ENCODE results near the gene REEP5.
"Not testable (repeated sequence)": the region's sequence is repeated elsewhere in the genome, so short reads cannot be mapped to it uniquely, and the experiment has no call there.

Gene REEP5

DNA sequence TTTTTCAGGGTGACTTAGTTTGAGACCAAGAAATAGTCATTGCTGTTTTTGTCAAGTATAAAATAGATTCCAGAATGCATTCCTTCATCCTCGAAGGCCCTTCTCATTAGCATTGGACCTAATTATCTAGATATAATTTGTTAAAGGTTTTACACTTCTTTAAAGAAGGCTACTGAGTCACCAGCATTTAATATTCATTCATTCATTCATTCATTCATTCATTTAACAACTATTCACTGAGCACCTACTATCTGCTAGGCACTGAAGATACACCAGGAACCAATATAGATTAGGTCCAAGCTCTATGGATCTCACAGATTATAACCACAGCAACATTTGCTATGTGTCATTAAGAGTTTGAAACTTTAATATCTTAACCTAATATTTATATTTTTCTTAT, 11.1 kb upstream of the REEP5 start:
- no peak for DNase-seq (ENCODE audit: low read depth in 3 of 3)

DNA sequence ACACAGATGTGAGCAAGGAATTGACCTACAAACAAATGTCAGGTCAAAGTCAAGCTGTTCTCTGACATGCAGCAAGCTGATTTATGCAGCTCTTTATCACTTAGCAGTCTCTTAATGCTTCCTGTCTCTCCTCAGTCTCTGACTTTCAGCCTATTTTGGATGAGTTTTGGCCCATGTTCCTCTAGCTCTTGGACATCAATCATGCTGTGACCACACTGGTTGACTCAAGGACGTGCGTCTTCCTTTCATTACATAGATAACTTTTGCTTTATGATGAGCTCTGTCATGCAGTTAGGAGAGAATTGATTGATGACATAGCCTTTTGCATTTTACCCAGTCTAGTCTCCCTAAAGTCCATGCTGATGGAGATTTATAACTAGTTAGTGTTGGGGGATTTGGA, 9.4 kb upstream of the REEP5 start:
- DNase-seq (ENCODE audit: low read depth in 3 of 3): no peak

- no peak for DNase-seq (ENCODE audit: low read depth in 3 of 3)
Measured at GRCh38 chr5:112930082-112930344, 8.0 kb upstream of the REEP5 start.

- DNase-seq (ENCODE audit: low read depth in 3 of 3): no peak
Measured at GRCh38 chr5:112929336-112930081, 7.5 kb upstream of the REEP5 start.

- no peak for DNase-seq (ENCODE audit: low read depth in 3 of 3)
Measured at GRCh38 chr5:112923988-112924387, 2.0 kb upstream of the REEP5 start.

- DNase-seq (ENCODE audit: low read depth in 3 of 3): no peak
Measured at GRCh38 chr5:112923148-112923917, 1.3 kb upstream of the REEP5 start.

DNA sequence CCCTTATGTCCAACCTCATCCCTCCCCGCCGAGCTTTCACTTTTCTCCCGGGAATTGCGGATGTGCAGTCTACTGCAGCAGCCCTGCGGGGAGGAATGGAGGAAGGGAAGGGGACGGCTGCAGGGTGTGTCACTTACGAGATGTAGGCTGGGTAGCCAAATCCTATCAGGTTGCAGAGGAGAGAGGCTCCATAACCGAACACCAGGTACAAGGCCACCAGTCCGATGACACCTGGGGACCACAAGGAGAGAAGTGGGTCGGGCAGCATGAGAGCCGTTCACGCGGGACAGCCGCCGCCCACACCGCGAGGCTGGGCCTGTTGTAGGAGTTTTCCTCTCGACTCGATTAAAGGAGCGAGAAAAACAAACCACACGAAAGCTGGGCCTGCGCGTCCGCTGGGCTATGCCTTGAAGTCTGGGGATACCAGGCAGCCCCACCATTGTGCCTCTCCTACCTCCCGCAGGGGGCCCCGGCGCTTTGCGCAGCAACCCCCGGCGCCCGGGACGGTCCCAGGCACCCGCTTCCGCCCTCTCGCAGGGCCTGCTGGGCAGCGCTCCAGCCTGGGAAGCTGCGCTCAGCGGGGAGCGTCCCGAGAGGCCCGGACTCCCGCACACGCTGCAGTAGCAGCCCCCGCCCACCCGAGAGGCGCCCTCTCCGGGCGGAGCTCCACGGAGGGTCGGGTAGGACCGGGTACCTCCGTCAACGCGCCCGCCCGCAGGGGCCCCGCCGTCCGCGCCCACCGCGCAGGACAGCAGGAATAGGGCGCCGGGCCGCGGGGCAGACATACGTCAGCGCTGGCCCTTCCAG, 798 bp downstream of the REEP5 start:
- DNase-seq (ENCODE audit: low read depth in 3 of 3): peak; percentile 19 to 57 (median 31)

GRCh38 chr5:112919972-112920371, 2.1 kb downstream of the REEP5 start:
- DNase-seq (ENCODE audit: low read depth in 3 of 3): no peak

DNA sequence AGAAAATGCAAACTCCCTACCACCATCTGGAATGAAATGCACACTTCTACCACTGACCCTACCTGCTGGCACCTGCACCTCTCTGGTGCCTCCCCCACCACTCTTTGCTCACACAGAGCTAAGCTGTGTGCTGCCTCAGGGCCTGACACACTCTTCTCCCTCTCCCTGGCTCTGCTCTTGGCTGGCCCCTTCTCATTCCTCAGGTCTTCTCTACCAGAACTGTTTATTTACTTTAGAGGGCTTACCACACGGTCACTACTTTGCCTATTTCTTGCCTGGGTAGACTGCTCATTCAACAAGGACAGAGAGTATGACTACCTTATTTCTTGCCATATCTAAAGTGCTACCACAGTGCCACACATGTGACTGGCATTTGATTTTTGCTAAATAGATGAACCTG, 3.3 kb downstream of the REEP5 start:
- DNase-seq (ENCODE audit: low read depth in 3 of 3): no peak

DNA sequence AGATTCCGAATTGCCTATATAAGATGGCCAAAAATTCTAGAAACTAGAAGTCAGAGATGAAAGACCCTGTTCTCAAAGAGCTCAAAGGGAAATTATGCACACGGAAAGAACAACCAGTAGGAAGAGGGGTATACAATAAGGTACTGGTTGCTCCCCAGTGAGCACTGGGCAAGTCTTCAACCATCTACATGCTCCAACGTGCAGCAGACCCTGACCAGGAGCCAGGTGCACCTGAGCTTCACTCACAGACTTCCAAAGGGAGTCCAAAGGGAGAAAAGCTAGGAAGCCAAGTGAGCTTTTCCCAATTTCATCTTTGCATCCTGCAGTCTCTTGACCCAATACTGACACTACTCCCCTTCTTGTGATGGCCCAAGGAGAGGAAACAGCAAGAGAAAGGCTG, 3.9 kb downstream of the REEP5 start:
- no peak for DNase-seq (ENCODE audit: low read depth in 3 of 3)

DNA sequence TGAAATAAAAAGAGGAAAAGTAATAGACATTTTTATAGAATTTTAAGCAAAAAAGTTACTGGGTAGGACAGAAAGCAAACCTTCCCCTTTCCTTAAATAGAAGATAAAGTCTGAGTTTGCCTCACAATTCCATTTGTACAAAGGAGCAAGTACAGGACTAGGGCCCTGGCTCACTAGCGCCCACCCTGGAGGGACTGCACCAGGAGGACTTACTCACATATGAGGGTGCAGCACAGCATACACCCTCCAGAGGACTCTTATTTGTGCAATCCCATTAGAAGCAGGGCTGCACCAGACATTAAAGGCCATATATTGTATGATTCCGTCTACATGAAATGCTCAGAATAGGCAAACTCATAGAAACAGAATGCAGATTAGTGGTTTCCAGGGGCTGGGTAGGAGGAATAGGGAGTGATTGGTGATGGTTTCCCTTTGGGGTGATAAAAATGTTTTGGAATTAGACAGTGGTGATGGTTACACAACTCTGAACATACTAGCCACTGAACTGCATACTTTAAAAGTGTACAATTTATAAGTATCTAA, 4.5 kb downstream of the REEP5 start:
- DNase-seq (ENCODE audit: low read depth in 3 of 3): no peak

DNA sequence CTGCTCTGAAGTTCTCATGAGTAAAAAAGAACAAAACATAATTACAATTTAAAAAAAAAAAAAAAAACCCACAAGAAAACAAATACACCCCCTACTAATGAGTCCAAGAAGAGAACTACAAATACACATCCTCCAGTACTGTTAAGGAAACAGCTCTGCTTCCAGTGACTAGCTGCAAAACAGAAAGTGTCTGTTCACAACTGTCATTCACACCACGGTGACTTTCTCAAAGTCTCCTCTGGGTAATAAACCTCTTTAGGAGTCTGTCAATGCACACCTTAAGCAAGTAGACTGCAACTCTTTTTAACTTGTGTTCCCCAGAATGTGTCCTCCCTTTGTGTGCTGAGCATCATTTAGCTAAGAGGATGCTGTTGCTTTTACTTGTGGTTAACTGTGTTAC, 6.2 kb downstream of the REEP5 start:
- no peak for DNase-seq (ENCODE audit: low read depth in 3 of 3)

- no peak for DNase-seq (ENCODE audit: low read depth in 3 of 3)
Measured at GRCh38 chr5:112914584-112914983, 7.4 kb downstream of the REEP5 start.

GRCh38 chr5:112910529-112910928, 11.5 kb downstream of the REEP5 start:
- DNase-seq (ENCODE audit: low read depth in 3 of 3): no peak

GRCh38 chr5:112908854-112909253, 13.2 kb downstream of the REEP5 start:
- DNase-seq (ENCODE audit: low read depth in 3 of 3): no peak

GRCh38 chr5:112907166-112907631, 14.8 kb downstream of the REEP5 start:
- no peak for DNase-seq (ENCODE audit: low read depth in 3 of 3)

GRCh38 chr5:112906637-112907036, 15.4 kb downstream of the REEP5 start:
- DNase-seq (ENCODE audit: low read depth in 3 of 3): no peak

- not testable (repeated sequence) for DNase-seq (ENCODE audit: low read depth in 3 of 3)
Measured at GRCh38 chr5:112904996-112905395, 17.0 kb downstream of the REEP5 start.

GRCh38 chr5:112902561-112902960, 19.5 kb downstream of the REEP5 start:
- no peak for DNase-seq (ENCODE audit: low read depth in 3 of 3)

GRCh38 chr5:112895682-112896081, 26.3 kb downstream of the REEP5 start:
- DNase-seq (ENCODE audit: low read depth in 3 of 3): no peak

- DNase-seq (ENCODE audit: low read depth in 3 of 3): no peak
Measured at GRCh38 chr5:112892776-112893175, 29.3 kb downstream of the REEP5 start.

DNA sequence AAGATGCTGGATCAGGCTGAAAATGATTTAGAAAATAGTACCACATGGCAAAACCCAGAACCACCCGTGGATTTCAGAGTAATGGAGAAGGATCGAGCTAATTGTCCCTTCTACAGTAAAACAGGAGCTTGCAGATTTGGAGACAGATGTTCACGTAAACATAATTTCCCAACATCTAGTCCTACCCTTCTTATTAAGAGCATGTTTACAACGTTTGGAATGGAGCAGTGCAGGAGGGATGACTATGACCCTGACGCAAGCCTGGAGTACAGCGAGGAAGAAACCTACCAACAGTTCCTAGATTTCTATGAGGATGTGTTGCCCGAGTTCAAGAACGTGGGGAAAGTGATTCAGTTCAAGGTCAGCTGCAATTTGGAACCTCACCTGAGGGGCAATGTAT, 30.0 kb downstream of the REEP5 start:
- DNase-seq (ENCODE audit: low read depth in 3 of 3): not testable (repeated sequence)
